H1 (cell line): Measurements from ENCODE around the gene TLR4. TPM values are rescaled to one million over a fixed set of nuclear protein-coding genes. Genes with fewer than 3 reads are reported as not detected.

ENCODE experiments used
- CTCF ChIA-PET: fragments of 300-600 bp; sonication (Branson Sonifier 250); formaldehyde crosslinking; loops from one replicate; lab custom pipeline; 2021; ENCODE audit not compliant: partially characterized antibody; lab: Charles Lee
- POLR2A ChIA-PET: fragments of 300-600 bp; sonication (Branson Sonifier 250); formaldehyde crosslinking; loops from one replicate; lab custom pipeline; 2021; ENCODE audit warnings: inconsistent platforms; ENCODE audit not compliant: partially characterized antibody; lab: Charles Lee
- DNase-seq, 2 experiments: peaks; one replicate each; pipeline versions ENCODE4 v3.0.0 to v3.0.0-alpha.2; 2010 to 2022; ENCODE audit warnings: low spot score in 2 of 2, low read depth in 1 of 2, mixed read lengths in 1 of 2
- FAIRE-seq: peaks from 2 replicates; lab custom pipeline; 2011; peaks lifted over from hg19 to GRCh38; lab: Jason Lieb, UNC
- H2AFZ ChIP-seq: 2 replicates; pipeline ENCODE4 v1.8.1; 2012; ENCODE audit warnings: low read length, inconsistent platforms
- H2AK5ac ChIP-seq: 2 replicates; pipeline ENCODE4 v1.6.1; 2013; ENCODE audit warnings: low read depth, low read length
- H2BK120ac ChIP-seq: replicated peaks from 2 replicates; pipeline ENCODE3; 2013; ENCODE audit warnings: low read depth, low read length, inconsistent platforms
- H2BK12ac ChIP-seq: 2 replicates; pipeline ENCODE4 v1.6.1; 2013; ENCODE audit warnings: low read depth, low read length
- H2BK15ac ChIP-seq: 2 replicates; pipeline ENCODE4 v1.6.1; 2013; ENCODE audit warnings: low read length
- H2BK20ac ChIP-seq: 2 replicates; pipeline ENCODE4 v1.6.1; 2013; ENCODE audit warnings: low read length
- H2BK5ac ChIP-seq: 2 replicates; pipeline ENCODE4 v1.6.1; 2013; ENCODE audit warnings: low read depth, low read length
- H3K14ac ChIP-seq: 2 replicates; pipeline ENCODE4 v1.6.1; 2013; ENCODE audit warnings: inconsistent platforms; ENCODE audit not compliant: insufficient read length
- H3K18ac ChIP-seq: 2 replicates; pipeline ENCODE4 v1.6.1; 2013; ENCODE audit warnings: low read length; ENCODE audit errors: extremely low read depth
- H3K23ac ChIP-seq: 2 replicates; pipeline ENCODE4 v1.6.1; 2013; ENCODE audit warnings: inconsistent platforms; ENCODE audit not compliant: insufficient read length
- H3K23me2 ChIP-seq: 2 replicates; pipeline ENCODE4 v1.6.1; 2013; ENCODE audit warnings: low read depth, low read length
- H3K27ac ChIP-seq: 2 replicates; pipeline ENCODE4 v1.6.1; 2011; ENCODE audit warnings: low read depth, low read length, inconsistent platforms
- H3K27me3 ChIP-seq, 4 experiments: replicated peaks in 1 of 4; 1 replicate in 1 of 4; 2 replicates in 3 of 4; pipeline versions ENCODE4 v1.6.1 to v1.8.1; 2011 to 2013; ENCODE audit warnings: low read length in 3 of 4, mild to moderate bottlenecking in 3 of 4, inconsistent platforms in 2 of 4, mixed read lengths in 2 of 4, moderate library complexity in 1 of 4; ENCODE audit not compliant: control insufficient read depth in 3 of 4, insufficient read depth in 3 of 4; ENCODE audit errors: extremely low read depth in 1 of 4
- H3K36me3 ChIP-seq, 4 experiments: 2 replicates each; pipeline versions ENCODE4 v1.6.1 to v1.8.1; 2011 to 2013; ENCODE audit warnings: mild to moderate bottlenecking in 4 of 4, low read length in 3 of 4, moderate library complexity in 2 of 4, control low read depth in 1 of 4, inconsistent platforms in 1 of 4; ENCODE audit not compliant: insufficient read depth in 4 of 4, control insufficient read depth in 2 of 4
- H3K4ac ChIP-seq: replicated peaks from 2 replicates; pipeline ENCODE3; 2013; ENCODE audit warnings: low read length, low read depth, mixed read lengths, inconsistent platforms; ENCODE audit not compliant: insufficient read length
- H3K4me1 ChIP-seq, 4 experiments: replicated peaks in 1 of 4; 1 replicate in 1 of 4; 2 replicates in 3 of 4; pipeline versions ENCODE4 v1.6.1 to v1.8.1; 2011 to 2013; ENCODE audit warnings: low read length in 3 of 4, inconsistent platforms in 2 of 4, mixed read lengths in 1 of 4; ENCODE audit not compliant: insufficient read depth in 4 of 4, control insufficient read depth in 3 of 4
- H3K4me2 ChIP-seq, 2 experiments: 2 replicates each; pipeline versions ENCODE4 v1.6.1 to v1.8.1; 2011 to 2013; ENCODE audit warnings: low read depth in 2 of 2, low read length in 2 of 2, control low read depth in 1 of 2, inconsistent platforms in 1 of 2, mild to moderate bottlenecking in 1 of 2; ENCODE audit not compliant: insufficient read depth in 1 of 2
- H3K4me3 ChIP-seq, 4 experiments: fragments of 200-600, 300-600 bp in 1 of 4; sonication (generic), shearing (Covaris generic), sonication (Bioruptor Twin) in 1 of 4; 2 replicates each; pipeline versions ENCODE4 v1.5.1 to v1.8.1; 2011 to 2016; ENCODE audit warnings: low read length in 4 of 4, low read depth in 3 of 4, control low read depth in 2 of 4, inconsistent platforms in 2 of 4, mild to moderate bottlenecking in 2 of 4, mixed read lengths in 1 of 4, moderate library complexity in 1 of 4; ENCODE audit not compliant: insufficient read depth in 2 of 4; ENCODE audit errors: extremely low read depth in 1 of 4
- H3K56ac ChIP-seq: replicated peaks from 2 replicates; pipeline ENCODE3; 2013; ENCODE audit warnings: low read depth, mild to moderate bottlenecking, mixed read lengths, low read length, inconsistent platforms; ENCODE audit not compliant: insufficient read length
- H3K79me1 ChIP-seq: 2 replicates; pipeline ENCODE4 v1.6.1; 2013; ENCODE audit warnings: low read depth, low read length, control low read depth
- H3K79me2 ChIP-seq, 2 experiments: 2 replicates each; pipeline versions ENCODE4 v1.6.1 to v1.8.1; 2012 to 2013; ENCODE audit warnings: low read length in 2 of 2, mild to moderate bottlenecking in 2 of 2, inconsistent platforms in 1 of 2; ENCODE audit not compliant: insufficient read depth in 2 of 2, control insufficient read depth in 1 of 2
- H3K9ac ChIP-seq, 4 experiments: replicated peaks in 1 of 4; 1 replicate in 1 of 4; 2 replicates in 3 of 4; pipeline versions ENCODE4 v1.6.1 to v1.8.1; 2011 to 2013; ENCODE audit warnings: low read depth in 3 of 4, low read length in 3 of 4, control low read depth in 2 of 4, mild to moderate bottlenecking in 2 of 4, moderate library complexity in 2 of 4, inconsistent platforms in 1 of 4; ENCODE audit errors: extremely low read depth in 1 of 4
- H3K9me3 ChIP-seq, 2 experiments: 2 replicates each; pipeline versions ENCODE4 v1.6.1 to v1.8.1; 2012 to 2013; ENCODE audit warnings: mild to moderate bottlenecking in 2 of 2, moderate library complexity in 2 of 2, control low read depth in 1 of 2, inconsistent platforms in 1 of 2, low read depth in 1 of 2, low read length in 1 of 2, mixed read lengths in 1 of 2; ENCODE audit not compliant: insufficient read depth in 2 of 2
- H4K20me1 ChIP-seq, 2 experiments: replicated peaks in 1 of 2; 2 replicates each; pipeline versions ENCODE3 to v1.8.1; 2011 to 2013; ENCODE audit warnings: inconsistent platforms in 2 of 2, low read length in 2 of 2, mild to moderate bottlenecking in 1 of 2; ENCODE audit not compliant: insufficient read depth in 2 of 2, control insufficient read depth in 1 of 2
- H4K5ac ChIP-seq: 2 replicates; pipeline ENCODE4 v1.6.1; 2013; ENCODE audit warnings: low read length, low read depth, mixed read lengths, inconsistent platforms; ENCODE audit not compliant: insufficient read length
- H4K8ac ChIP-seq: 2 replicates; pipeline ENCODE4 v1.8.0; 2013; ENCODE audit warnings: mild to moderate bottlenecking, moderate library complexity, low read length, inconsistent platforms; ENCODE audit not compliant: insufficient read depth; ENCODE audit errors: extremely low read depth
- H4K91ac ChIP-seq: replicated peaks from 2 replicates; pipeline ENCODE3; 2013; ENCODE audit warnings: low read length, mixed read lengths, inconsistent platforms; ENCODE audit not compliant: insufficient read length
- CBX8 ChIP-seq: fragments of 300-800, 300-1000 bp; sonication (generic); IDR thresholded peaks from 2 replicates; pipeline ENCODE4 v1.7.1; 2016; ENCODE audit warnings: low read depth, low read length, borderline replicate concordance
- CHD2 ChIP-seq: IDR thresholded peaks from 2 replicates; pipeline ENCODE4 v1.6.1; 2012; ENCODE audit warnings: low read length, improper control_type of control experiment
- EP300 ChIP-seq, 2 experiments: IDR thresholded peaks; 1 replicate in 1 of 2; 2 replicates in 1 of 2; pipeline ENCODE4 v1.6.1; 2011 to 2012; ENCODE audit warnings: low read depth in 2 of 2, low read length in 2 of 2, mild to moderate bottlenecking in 2 of 2, borderline replicate concordance in 1 of 2, inconsistent platforms in 1 of 2, moderate library complexity in 1 of 2
- JUN ChIP-seq: IDR thresholded peaks from 2 replicates; pipeline ENCODE4 v1.6.1; 2011; ENCODE audit warnings: low read depth, mild to moderate bottlenecking, improper control_type of control experiment, low read length
- POLR2AphosphoS5 ChIP-seq: IDR thresholded peaks from 2 replicates; pipeline ENCODE4 v1.6.1; 2011; ENCODE audit warnings: low read depth, low read length
- RFX5 ChIP-seq: IDR thresholded peaks from 2 replicates; pipeline ENCODE4 v1.6.1; 2011; ENCODE audit warnings: low read depth, low read length, improper control_type of control experiment, borderline replicate concordance
- RXRA ChIP-seq: IDR thresholded peaks from 2 replicates; pipeline ENCODE4 v1.6.1; 2011; ENCODE audit warnings: low read depth, mild to moderate bottlenecking, low read length, moderate library complexity; ENCODE audit not compliant: insufficient read depth
- SAP30 ChIP-seq: fragments of 300-600 bp; sonication (generic); IDR thresholded peaks from 2 replicates; pipeline ENCODE4 v1.7.1; 2012; ENCODE audit warnings: low read length, moderate library complexity, mild to moderate bottlenecking, inconsistent platforms; ENCODE audit not compliant: insufficient read depth, insufficient replicate concordance
- SP2 ChIP-seq: IDR thresholded peaks from 2 replicates; pipeline ENCODE4 v1.6.1; 2012; ENCODE audit warnings: mild to moderate bottlenecking, low read length, inconsistent platforms
- SRF ChIP-seq: IDR thresholded peaks from 2 replicates; pipeline ENCODE4 v1.6.1; 2011; ENCODE audit warnings: mild to moderate bottlenecking, low read depth, low read length, moderate library complexity
- WGBS, 2 experiments: shearing (Covaris generic) in 1 of 2; methylation state at CpG; one replicate each; pipeline versions ENCODE4 v1.1.6 to v1.1.7; 2013 to 2015; ENCODE audit warnings: low lambda C conversion rate in 2 of 2, mixed read lengths in 2 of 2, inconsistent platforms in 1 of 2, low coverage in 1 of 2, missing lambda C conversion rate in 1 of 2; ENCODE audit not compliant: insufficient replicate concordance in 2 of 2, insufficient coverage in 1 of 2, insufficient read length in 1 of 2; ENCODE audit errors: extremely low coverage in 1 of 2, missing lambda C conversion rate in 1 of 2; 5-methylcytosine and 5-hydroxymethylcytosine counted together
- polyA plus RNA-seq, 7 experiments: library from polyadenylated mRNA; depleted of rRNA in 3 of 7; stranded (reverse) in 5 of 7; unstranded in 2 of 7; fragments of >200 nt in 5 of 7; fragments of 200-250 nt in 2 of 7; gene quantifications; 1 replicate in 5 of 7; 2 replicates in 1 of 7; 4 replicates in 1 of 7; pipeline versions ENCODE4 v1.2.1 to v1.2.3, GENCODE V29; 2011 to 2013; ENCODE audit warnings: missing spikeins in 2 of 7, mixed read lengths in 2 of 7
- total RNA-seq: library from RNA; stranded (reverse); fragmentation: NEBNext Ultra II Directional; extraction: Animal tissue kit (Norgen Biotek cat#: 25700); gene quantifications from 2 replicates; pipeline ENCODE4 v1.2.1, GENCODE V29; 2021

The TLR4 gene
- total and polyA plus RNA-seq, 2 of the 8 experiments (the other 6 are each of a cell fraction or from before 2014, with no cell fraction given) = 0.02 to 0.17 TPM

DNA sequence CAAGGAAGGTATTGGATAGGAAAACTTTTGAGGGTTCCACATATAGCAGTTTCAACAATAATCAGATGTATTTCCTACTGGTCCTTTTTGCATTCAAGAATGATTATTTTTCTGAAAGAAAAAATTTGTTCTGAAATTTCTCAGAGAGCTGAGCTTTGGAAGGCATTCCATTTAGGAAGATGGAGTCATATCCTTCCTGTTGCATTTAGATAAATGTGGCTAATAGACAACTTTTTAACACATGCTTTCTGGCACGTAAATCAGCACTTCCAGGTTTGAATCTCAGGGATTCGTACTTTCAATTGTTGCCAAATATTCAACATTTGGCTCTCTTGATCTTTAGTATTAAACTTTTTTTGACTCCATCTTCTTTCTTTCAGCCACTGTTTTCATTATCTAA is 24.8 kb upstream of the TLR4 start:
- WGBS, 2 experiments = 89% methylated on average over 2 of the region's 2 CpGs; no CpG with 5 or more reads in 1 of the 2 experiments
- Histone ChIP-seq H3K4ac (no peak overlapping the region), H3K18ac (no peak overlapping the region), H3K14ac (no peak overlapping the region), H3K9me3 (no peaks in the 10 kb centered on the region), H3K27me3 (no peaks in the 10 kb centered on the region), H3K79me1 (no peaks in the 10 kb centered on the region), H2BK120ac (no peak overlapping the region), H2AK5ac (no peak overlapping the region), H3K4me2 (no peak overlapping the region), H4K5ac (no peak overlapping the region), H3K36me3 (no peaks in the 10 kb centered on the region), H2BK20ac (no peak overlapping the region), H3K4me3 (no peak overlapping the region), H4K91ac (no peak overlapping the region), H3K27ac (no peak overlapping the region), H4K20me1 (no peaks in the 10 kb centered on the region), H3K56ac (no peak overlapping the region), H3K4me1 (no peaks in the 10 kb centered on the region), H2AFZ (no peak overlapping the region), H3K79me2 (no peaks in the 10 kb centered on the region), H3K23ac (no peak overlapping the region), H3K9ac (no peak overlapping the region), H4K8ac (no peak overlapping the region), H2BK5ac (no peak overlapping the region), H2BK12ac (no peak overlapping the region), H3K23me2 (no peaks in the 10 kb centered on the region), H2BK15ac (no peak overlapping the region)
- no peak for TF ChIP-seq SRF
- TF ChIP-seq SAP30 = no peak
- TF ChIP-seq RXRA = no peak
- TF ChIP-seq POLR2AphosphoS5 = no peak
- no peak for TF ChIP-seq CHD2
- TF ChIP-seq SP2 = no peak
- TF ChIP-seq EP300 (IDR thresholded peaks at IDR 0.05; ENCODE audit: borderline replicate concordance in 1 of 2, low read depth in 2 of 2, low read length in 2 of 2) = no peak
- TF ChIP-seq CBX8 = no peak
- TF ChIP-seq RFX5 = no peak
- no peak for TF ChIP-seq JUN
- FAIRE-seq = no peak
- ChIA-PET POLR2A (no interaction called here), CTCF (no interaction called here)
- no peak for DNase-seq
